ENCODE results near the gene TMCO4.

GRCh38 chr1:19643121-19643520, 156.6 kb downstream of the TMCO4 start:
- TF ChIP-seq, protein P1, sequence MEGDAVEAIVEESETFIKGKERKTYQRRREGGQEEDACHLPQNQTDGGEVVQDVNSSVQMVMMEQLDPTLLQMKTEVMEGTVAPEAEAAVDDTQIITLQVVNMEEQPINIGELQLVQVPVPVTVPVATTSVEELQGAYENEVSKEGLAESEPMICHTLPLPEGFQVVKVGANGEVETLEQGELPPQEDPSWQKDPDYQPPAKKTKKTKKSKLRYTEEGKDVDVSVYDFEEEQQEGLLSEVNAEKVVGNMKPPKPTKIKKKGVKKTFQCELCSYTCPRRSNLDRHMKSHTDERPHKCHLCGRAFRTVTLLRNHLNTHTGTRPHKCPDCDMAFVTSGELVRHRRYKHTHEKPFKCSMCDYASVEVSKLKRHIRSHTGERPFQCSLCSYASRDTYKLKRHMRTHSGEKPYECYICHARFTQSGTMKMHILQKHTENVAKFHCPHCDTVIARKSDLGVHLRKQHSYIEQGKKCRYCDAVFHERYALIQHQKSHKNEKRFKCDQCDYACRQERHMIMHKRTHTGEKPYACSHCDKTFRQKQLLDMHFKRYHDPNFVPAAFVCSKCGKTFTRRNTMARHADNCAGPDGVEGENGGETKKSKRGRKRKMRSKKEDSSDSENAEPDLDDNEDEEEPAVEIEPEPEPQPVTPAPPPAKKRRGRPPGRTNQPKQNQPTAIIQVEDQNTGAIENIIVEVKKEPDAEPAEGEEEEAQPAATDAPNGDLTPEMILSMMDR (conservative IDR thresholded peaks at IDR 0.05; ENCODE audit: low read depth, low read length) = no peak
- TF ChIP-seq EZH2 (IDR thresholded peaks at IDR 0.05; ENCODE audit: borderline replicate concordance, low read depth, low read length, poor library complexity, severe bottlenecking) = no peak

All from A673 (cell line).